ENCODE results near the gene TMEM92. TPM values are rescaled to one million over a fixed set of nuclear protein-coding genes. Genes with fewer than 3 reads are reported as not detected.
A peak's percentile ranks its signal among the peaks of the same experiment; 100 is the strongest.
"Not testable (repeated sequence)": the region's sequence is repeated elsewhere in the genome, so short reads cannot be mapped to it uniquely, and the experiment has no call there.

Gene TMEM92
- total RNA-seq, 1 donor from 2014 or later, result 0.26 TPM

- DNase-seq (ENCODE audit: low read depth) (peak; percentile 51), FAIRE-seq (no peak)
- Histone ChIP-seq H3K4me3 (ENCODE audit: low read depth, low read length) (no peak overlapping the region), H3K27me3 (ENCODE audit: control insufficient read depth, insufficient read depth, low read length) (no peaks in the 10 kb centered on the region), H3K36me3 (ENCODE audit: control insufficient read depth, insufficient read depth, low read length) (no peaks in the 10 kb centered on the region)
- TF ChIP-seq CTCF (IDR thresholded peaks at IDR 0.05; ENCODE audit: insufficient read depth, low read length, severe bottlenecking), result peak; percentile 94
Measured at GRCh38 chr17:50297407-50297865, 23.2 kb downstream of the TMEM92 start.

GRCh38 chr17:50298018-50298417 is 23.8 kb downstream of the TMEM92 start:
- no peak for TF ChIP-seq CTCF (IDR thresholded peaks at IDR 0.05; ENCODE audit: insufficient read depth, low read length, severe bottlenecking)
- H3K27me3 ChIP-seq (ENCODE audit: control insufficient read depth, insufficient read depth, low read length), result no peaks in the 10 kb centered on the region
- H3K36me3 ChIP-seq (ENCODE audit: control insufficient read depth, insufficient read depth, low read length), result no peaks in the 10 kb centered on the region
- no peak overlapping the region for H3K4me3 ChIP-seq (ENCODE audit: low read depth, low read length)
- FAIRE-seq (no peak), DNase-seq (ENCODE audit: low read depth) (no peak)

GRCh38 chr17:50299776-50300175 is 25.5 kb downstream of the TMEM92 start:
- Histone ChIP-seq H3K27me3 (ENCODE audit: control insufficient read depth, insufficient read depth, low read length) (no peaks in the 10 kb centered on the region), H3K4me3 (ENCODE audit: low read depth, low read length) (no peak overlapping the region), H3K36me3 (ENCODE audit: control insufficient read depth, insufficient read depth, low read length) (no peaks in the 10 kb centered on the region)
- no peak for FAIRE-seq
- DNase-seq (ENCODE audit: low read depth), result no peak
- no peak for TF ChIP-seq CTCF (IDR thresholded peaks at IDR 0.05; ENCODE audit: insufficient read depth, low read length, severe bottlenecking)

GRCh38 chr17:50300824-50301223 is 26.6 kb downstream of the TMEM92 start:
- not testable (repeated sequence) for H3K36me3 ChIP-seq (ENCODE audit: control insufficient read depth, insufficient read depth, low read length); H3K27me3 ChIP-seq (ENCODE audit: control insufficient read depth, insufficient read depth, low read length); DNase-seq (ENCODE audit: low read depth); FAIRE-seq; H3K4me3 ChIP-seq (ENCODE audit: low read depth, low read length)

- FAIRE-seq (no peak), DNase-seq (ENCODE audit: low read depth) (no peak)
- TF ChIP-seq CTCF (IDR thresholded peaks at IDR 0.05; ENCODE audit: insufficient read depth, low read length, severe bottlenecking), result no peak
- no peaks in the 10 kb centered on the region for H3K36me3 ChIP-seq (ENCODE audit: control insufficient read depth, insufficient read depth, low read length)
- no peaks in the 10 kb centered on the region for H3K27me3 ChIP-seq (ENCODE audit: control insufficient read depth, insufficient read depth, low read length)
- H3K4me3 ChIP-seq (ENCODE audit: low read depth, low read length), result no peak overlapping the region
Measured at GRCh38 chr17:50301891-50302584, 27.8 kb downstream of the TMEM92 start.

- DNase-seq (ENCODE audit: low read depth), result no peak
- FAIRE-seq, result no peak
- TF ChIP-seq CTCF (IDR thresholded peaks at IDR 0.05; ENCODE audit: insufficient read depth, low read length, severe bottlenecking), result no peak
- Histone ChIP-seq H3K36me3 (ENCODE audit: control insufficient read depth, insufficient read depth, low read length) (no peaks in the 10 kb centered on the region), H3K27me3 (ENCODE audit: control insufficient read depth, insufficient read depth, low read length) (no peaks in the 10 kb centered on the region), H3K4me3 (ENCODE audit: low read depth, low read length) (no peak overlapping the region)
Measured at GRCh38 chr17:50303051-50303450, 28.8 kb downstream of the TMEM92 start.
